ENCODE measurements around the gene ZPBP2. TPM values are rescaled to one million over a fixed set of nuclear protein-coding genes. Genes with fewer than 3 reads are reported as not detected.

ZPBP2 gene
- total and polyA plus RNA-seq, 2 of the 13 experiments (the other 11 are each of a cell fraction or from before 2014, with no cell fraction given): not detected

- no peak overlapping the region for H3K4me2 ChIP-seq (ENCODE audit: low read depth, low read length)
- POLR2A ChIA-PET: no interaction called here
- no peaks in the 10 kb centered on the region for H3K79me2 ChIP-seq (ENCODE audit: insufficient read depth, low read length)
- peaks cover 0 to 9% of the 10 kb centered on the region in 2 experiments; a peak in 1 of 5 replicates for H3K27me3 ChIP-seq (ENCODE audit: control insufficient read depth in 1 of 2, insufficient read depth in 2 of 2, low read length in 2 of 2)
- no peaks in the 10 kb centered on the region for H3K36me3 ChIP-seq (replicated peaks in 1 of 2; ENCODE audit: control insufficient read depth in 1 of 2, insufficient read depth in 2 of 2, low read length in 2 of 2)
- H3K4me1 ChIP-seq (ENCODE audit: insufficient read depth, low read length): no peaks in the 10 kb centered on the region
- intact Hi-C loops (cut with micrococcal nuclease; ENCODE audit: unreplicated experiment) (no loop called here), in situ Hi-C loops (cut with HindIII; ENCODE audit: extremely low pct_ligation_motif_present, low pct_unique_long_range_greater_than_20kb) (no loop called here)
- CTCF ChIA-PET (ENCODE audit: low intra/inter-chr PET ratio, low total read pairs): no interaction called here
- no peak for FAIRE-seq
- BruUV-seq (replicated peaks): no TSS peak
- H3K9me3 ChIP-seq (ENCODE audit: low read length): no peaks in the 10 kb centered on the region
- no peak overlapping the region for H3K4me3 ChIP-seq (replicated peaks in 1 of 3; ENCODE audit: insufficient read depth in 1 of 3, low read depth in 2 of 3, low read length in 3 of 3)
- no peak overlapping the region for H3K27ac ChIP-seq (ENCODE audit: extremely low read length, insufficient read depth, low read length)
- TF ChIP-seq TFE3 (CRISPR knock-in tag; IDR thresholded peaks at IDR 0.05): no peak
- 0 out of 2 replicates have a peak, but pooled peaks have one; percentile 13 for TF ChIP-seq FOXK2 (IDR thresholded peaks at IDR 0.05)
- TF ChIP-seq SNAPC5 (CRISPR knock-in tag; IDR thresholded peaks at IDR 0.05; ENCODE audit: borderline replicate concordance): no peak
- TF ChIP-seq ZFP36L1 (CRISPR knock-in tag; IDR thresholded peaks at IDR 0.05): no peak
- TF ChIP-seq ZNF121 (CRISPR knock-in tag; IDR thresholded peaks at IDR 0.05): peak; percentile 37; the same call in 1 of the 2 replicates
- no peak for DNase-seq (ENCODE audit: low spot score)
- no peaks in the 10 kb centered on the region for H4K20me1 ChIP-seq (ENCODE audit: insufficient read depth, low read length)
- H3K9ac ChIP-seq (ENCODE audit: insufficient read depth, low read depth, low read length): no peak overlapping the region
- ATAC-seq: no peak
- no peak overlapping the region for H2AFZ ChIP-seq (ENCODE audit: low read length)
Measured at GRCh38 chr17:39887078-39887477, 19.1 kb downstream of the ZPBP2 start.

- H3K9me3 ChIP-seq (ENCODE audit: low read length): no peaks in the 10 kb centered on the region
- no peak overlapping the region for H3K4me2 ChIP-seq (ENCODE audit: low read depth, low read length)
- no peaks in the 10 kb centered on the region for H3K36me3 ChIP-seq (replicated peaks in 1 of 2; ENCODE audit: control insufficient read depth in 1 of 2, insufficient read depth in 2 of 2, low read length in 2 of 2)
- DNase-seq (ENCODE audit: low spot score): no peak
- no peaks in the 10 kb centered on the region for H3K79me2 ChIP-seq (ENCODE audit: insufficient read depth, low read length)
- no peak overlapping the region for H3K27ac ChIP-seq (ENCODE audit: extremely low read length, insufficient read depth, low read length)
- H3K9ac ChIP-seq (ENCODE audit: insufficient read depth, low read depth, low read length): no peak overlapping the region
- H4K20me1 ChIP-seq (ENCODE audit: insufficient read depth, low read length): no peaks in the 10 kb centered on the region
- no peak overlapping the region for H2AFZ ChIP-seq (ENCODE audit: low read length)
- H3K4me3 ChIP-seq (replicated peaks in 1 of 3; ENCODE audit: insufficient read depth in 1 of 3, low read depth in 2 of 3, low read length in 3 of 3): no peak overlapping the region
- no TSS peak for BruUV-seq (replicated peaks)
- H3K27me3 ChIP-seq (ENCODE audit: control insufficient read depth in 1 of 2, insufficient read depth in 2 of 2, low read length in 2 of 2): peaks cover 0 to 22% of the 10 kb centered on the region in 2 experiments; a peak in 2 of 5 replicates
- CTCF ChIA-PET (ENCODE audit: low intra/inter-chr PET ratio, low total read pairs): no interaction called here
- WGBS (ENCODE audit: low lambda C conversion rate): 13% methylated on average over 2 of the region's 2 CpGs
- in situ Hi-C loops (cut with HindIII; ENCODE audit: extremely low pct_ligation_motif_present, low pct_unique_long_range_greater_than_20kb) (no loop called here), intact Hi-C loops (cut with micrococcal nuclease; ENCODE audit: unreplicated experiment) (no loop called here)
- H3K4me1 ChIP-seq (ENCODE audit: insufficient read depth, low read length): no peaks in the 10 kb centered on the region
- no peak for ATAC-seq
- TF ChIP-seq MAFF (IDR thresholded peaks at IDR 0.05; ENCODE audit: low read depth, low read length): no peak
- no peak for TF ChIP-seq MXD1 (CRISPR knock-in tag; IDR thresholded peaks at IDR 0.05)
- no peak for TF ChIP-seq ZBTB43 (CRISPR knock-in tag; conservative IDR thresholded peaks at IDR 0.05)
- no peak for TF ChIP-seq THRA (CRISPR knock-in tag; IDR thresholded peaks at IDR 0.05; ENCODE audit: borderline replicate concordance)
- no peak for TF ChIP-seq CSRNP1 (CRISPR knock-in tag; IDR thresholded peaks at IDR 0.05)
- TF ChIP-seq ZNF569 (CRISPR knock-in tag; IDR thresholded peaks at IDR 0.05; ENCODE audit: borderline replicate concordance): no peak
- no peak for TF ChIP-seq JUND (CRISPR knock-in tag; IDR thresholded peaks at IDR 0.05)
- no peak for TF ChIP-seq ZNF451 (CRISPR knock-in tag; IDR thresholded peaks at IDR 0.05)
- no peak for FAIRE-seq
- POLR2A ChIA-PET: no interaction called here
Measured at GRCh38 chr17:39889200-39889599, 21.2 kb downstream of the ZPBP2 start.
